H1 (cell line): ENCODE measurements around the gene ACTR2. TPM values are rescaled to one million over a fixed set of nuclear protein-coding genes. Genes with fewer than 3 reads are reported as not detected.

Experiments used
- BCL11A ChIP-seq, 2 experiments: IDR thresholded peaks; one replicate each; pipeline ENCODE4 v1.6.1; 2011; ENCODE audit warnings: low read depth in 2 of 2, low read length in 2 of 2, mild to moderate bottlenecking in 2 of 2
- EP300 ChIP-seq, 2 experiments: IDR thresholded peaks; 1 replicate in 1 of 2; 2 replicates in 1 of 2; pipeline ENCODE4 v1.6.1; 2011 to 2012; ENCODE audit warnings: low read depth in 2 of 2, low read length in 2 of 2, mild to moderate bottlenecking in 2 of 2, borderline replicate concordance in 1 of 2, inconsistent platforms in 1 of 2, moderate library complexity in 1 of 2
- USF2 ChIP-seq: IDR thresholded peaks from 2 replicates; pipeline ENCODE4 v1.6.1; 2011; ENCODE audit warnings: low read length, improper control_type of control experiment
- polyA plus RNA-seq, 7 experiments: library from polyadenylated mRNA; depleted of rRNA in 3 of 7; stranded (reverse) in 5 of 7; unstranded in 2 of 7; fragments of >200 nt in 5 of 7; fragments of 200-250 nt in 2 of 7; gene quantifications; 1 replicate in 5 of 7; 2 replicates in 1 of 7; 4 replicates in 1 of 7; pipeline versions ENCODE4 v1.2.1 to v1.2.3, GENCODE V29; 2011 to 2013; ENCODE audit warnings: missing spikeins in 2 of 7, mixed read lengths in 2 of 7
- total RNA-seq: library from RNA; stranded (reverse); fragmentation: NEBNext Ultra II Directional; extraction: Animal tissue kit (Norgen Biotek cat#: 25700); gene quantifications from 2 replicates; pipeline ENCODE4 v1.2.1, GENCODE V29; 2021

The ACTR2 gene
- total and polyA plus RNA-seq, 2 of the 8 experiments (the other 6 are each of a cell fraction or from before 2014, with no cell fraction given), result 28.3 to 171 TPM

- TF ChIP-seq USF2 (no peak), EP300 (IDR thresholded peaks at IDR 0.05; ENCODE audit: borderline replicate concordance in 1 of 2, low read depth in 2 of 2, low read length in 2 of 2) (no peak), BCL11A (IDR thresholded peaks at IDR 0.05; ENCODE audit: low read depth in 2 of 2, low read length in 2 of 2) (no peak)
Observed at GRCh38 chr2:65305934-65306333, 78.3 kb downstream of the ACTR2 start (continued).
